ENCODE data around the gene CACNA2D3.

DNA sequence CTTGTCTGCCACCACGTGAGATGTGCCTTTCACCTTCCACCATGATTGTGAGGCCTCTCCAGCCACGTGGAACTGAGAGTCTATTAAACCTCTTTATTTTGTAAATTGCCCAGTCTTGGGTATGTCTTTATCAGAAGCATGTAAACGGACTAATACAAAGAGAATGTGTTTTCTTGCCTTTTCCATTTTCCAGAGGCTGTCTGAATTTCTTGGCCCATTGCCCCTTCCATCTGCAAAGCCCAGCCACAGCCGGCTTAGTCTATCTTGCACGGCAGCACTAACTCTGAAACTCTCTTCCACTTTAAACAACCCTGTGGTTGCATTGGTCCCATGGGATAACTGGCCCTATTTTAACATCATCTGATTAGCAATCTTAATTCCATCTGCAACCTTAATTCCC lies 590.2 kb downstream of the CACNA2D3 start:
- TF ChIP-seq EZH2phosphoT487 (IDR thresholded peaks at IDR 0.05) (no peak), CTCF (IDR thresholded peaks at IDR 0.05) (no peak), EZH2 (IDR thresholded peaks at IDR 0.05) (no peak)
